C4-2B (cell line): ENCODE data around the gene KERA.

Experiments used
- ZFX ChIP-seq: fragments of 450-650 bp; IDR thresholded peaks from 2 replicates; pipeline ENCODE4 v1.6.1; 2017
- TF ChIP-seq, protein P1 (sequence below): fragments of 450-650 bp; conservative IDR thresholded peaks from 2 replicates; pipeline ENCODE4 v1.5.1; 2017; ENCODE audit warnings: mild to moderate bottlenecking

DNA sequence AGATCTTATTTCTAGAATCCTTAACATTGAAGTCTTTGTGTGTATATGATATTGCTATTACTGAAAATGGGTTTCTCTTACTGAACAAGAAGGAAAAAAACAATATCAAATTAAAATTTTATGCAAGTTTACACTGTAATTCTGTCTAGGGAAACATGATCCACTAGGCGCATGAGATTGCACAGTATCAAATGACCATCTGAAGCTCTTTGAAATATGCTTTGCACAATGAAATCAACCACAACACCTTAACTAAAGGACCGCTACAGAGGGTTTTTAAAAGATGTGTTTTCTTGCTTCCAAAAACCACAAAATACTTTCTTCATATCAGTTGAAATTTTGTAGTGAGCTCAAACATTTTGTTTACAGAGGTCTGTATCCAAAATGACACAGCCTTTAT, 15.1 kb upstream of the KERA start:
- TF ChIP-seq, protein P1, sequence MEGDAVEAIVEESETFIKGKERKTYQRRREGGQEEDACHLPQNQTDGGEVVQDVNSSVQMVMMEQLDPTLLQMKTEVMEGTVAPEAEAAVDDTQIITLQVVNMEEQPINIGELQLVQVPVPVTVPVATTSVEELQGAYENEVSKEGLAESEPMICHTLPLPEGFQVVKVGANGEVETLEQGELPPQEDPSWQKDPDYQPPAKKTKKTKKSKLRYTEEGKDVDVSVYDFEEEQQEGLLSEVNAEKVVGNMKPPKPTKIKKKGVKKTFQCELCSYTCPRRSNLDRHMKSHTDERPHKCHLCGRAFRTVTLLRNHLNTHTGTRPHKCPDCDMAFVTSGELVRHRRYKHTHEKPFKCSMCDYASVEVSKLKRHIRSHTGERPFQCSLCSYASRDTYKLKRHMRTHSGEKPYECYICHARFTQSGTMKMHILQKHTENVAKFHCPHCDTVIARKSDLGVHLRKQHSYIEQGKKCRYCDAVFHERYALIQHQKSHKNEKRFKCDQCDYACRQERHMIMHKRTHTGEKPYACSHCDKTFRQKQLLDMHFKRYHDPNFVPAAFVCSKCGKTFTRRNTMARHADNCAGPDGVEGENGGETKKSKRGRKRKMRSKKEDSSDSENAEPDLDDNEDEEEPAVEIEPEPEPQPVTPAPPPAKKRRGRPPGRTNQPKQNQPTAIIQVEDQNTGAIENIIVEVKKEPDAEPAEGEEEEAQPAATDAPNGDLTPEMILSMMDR: no peak
- TF ChIP-seq ZFX: no peak
